ENCODE data around the gene SMG6.

DNA sequence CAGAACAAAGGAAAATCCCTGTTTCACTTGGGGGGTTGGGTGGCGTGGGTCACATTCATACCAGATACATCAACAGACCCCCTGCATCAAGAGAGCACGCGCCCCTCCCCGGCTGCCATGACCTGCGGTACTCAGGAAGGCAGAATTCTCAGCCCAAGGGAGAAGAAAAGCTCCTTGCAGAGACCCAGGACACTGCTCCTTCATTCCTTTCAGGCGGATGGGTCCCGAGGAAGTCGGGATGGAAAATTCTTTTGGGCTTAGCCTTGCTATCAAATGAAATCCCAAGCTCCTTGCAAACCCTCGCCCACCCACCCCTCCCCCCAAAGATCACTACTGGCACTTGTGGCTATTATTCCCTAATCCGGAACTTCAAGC is 208.1 kb downstream of the SMG6 start:
- no peak for TF ChIP-seq EZH2phosphoT487 (IDR thresholded peaks at IDR 0.05; ENCODE audit: insufficient read depth, low read depth)
- no peak for TF ChIP-seq EZH2 (IDR thresholded peaks at IDR 0.05; ENCODE audit: insufficient read depth, poor library complexity, severe bottlenecking)
